Neutrophil (primary cell): Measurements from ENCODE around the gene SMKR1.

Source experiments
- H3K27ac ChIP-seq: fragments of 200-600 bp; sonication (generic); 2 replicates; pipeline ENCODE4 v1.5.1; 2016; ENCODE audit warnings: mild to moderate bottlenecking, moderate library complexity
- H3K27me3 ChIP-seq: fragments of 200-600 bp; sonication (generic); 2 replicates; pipeline ENCODE4 v1.6.0; 2016; ENCODE audit warnings: mild to moderate bottlenecking
- H3K36me3 ChIP-seq: fragments of 200-600 bp; sonication (generic); 2 replicates; pipeline ENCODE4 v1.5.1; 2017
- H3K4me1 ChIP-seq, 2 experiments: fragments of 200-600 bp in 1 of 2; sonication (generic) in 1 of 2; 1 replicate in 1 of 2; 2 replicates in 1 of 2; pipeline versions ENCODE4 v1.5.1 to v1.6.1; 2013 to 2016; ENCODE audit warnings: low read depth in 1 of 2, low read length in 1 of 2, mild to moderate bottlenecking in 1 of 2, moderate library complexity in 1 of 2; ENCODE audit not compliant: control insufficient read depth in 1 of 2, insufficient read depth in 1 of 2
- H3K4me3 ChIP-seq, 2 experiments: fragments of 200-600 bp in 1 of 2; sonication (generic) in 1 of 2; 1 replicate in 1 of 2; 2 replicates in 1 of 2; pipeline ENCODE4 v1.5.1; 2013 to 2016; ENCODE audit warnings: low read depth in 1 of 2, low read length in 1 of 2, mild to moderate bottlenecking in 1 of 2, moderate library complexity in 1 of 2
- H3K9me3 ChIP-seq: fragments of 200-600 bp; sonication (generic); 2 replicates; pipeline ENCODE4 v1.5.1; 2016
- TF ChIP-seq, protein P1 (sequence below): fragments of 200-600 bp; sonication (generic); IDR thresholded peaks from 2 replicates; pipeline ENCODE4 v1.5.1; 2016; ENCODE audit warnings: antibody characterized with exemption

Gene SMKR1

DNA sequence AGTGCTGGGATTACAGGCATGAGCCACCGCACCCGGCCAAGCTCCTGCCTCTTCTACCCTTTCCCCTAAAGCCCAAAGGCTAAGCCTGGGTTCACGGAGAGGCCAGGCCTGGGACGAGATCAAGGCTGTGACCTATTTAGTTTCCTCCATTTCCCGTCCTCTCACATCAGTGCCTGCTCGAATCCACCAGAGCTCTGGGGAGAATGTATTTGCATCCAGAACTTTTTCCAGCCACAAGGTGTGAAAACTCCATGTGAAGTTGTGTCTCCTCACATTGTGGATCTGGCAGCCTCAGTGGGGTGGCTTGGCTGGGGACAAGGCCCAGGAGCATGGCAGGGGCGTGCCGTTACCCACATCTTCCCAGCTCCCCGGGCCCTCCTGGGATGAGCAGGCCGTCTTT, 38.0 kb downstream of the SMKR1 start:
- Histone ChIP-seq H3K4me1 (no peaks in the 10 kb centered on the region), H3K36me3 (no peaks in the 10 kb centered on the region)
- TF ChIP-seq, protein P1, sequence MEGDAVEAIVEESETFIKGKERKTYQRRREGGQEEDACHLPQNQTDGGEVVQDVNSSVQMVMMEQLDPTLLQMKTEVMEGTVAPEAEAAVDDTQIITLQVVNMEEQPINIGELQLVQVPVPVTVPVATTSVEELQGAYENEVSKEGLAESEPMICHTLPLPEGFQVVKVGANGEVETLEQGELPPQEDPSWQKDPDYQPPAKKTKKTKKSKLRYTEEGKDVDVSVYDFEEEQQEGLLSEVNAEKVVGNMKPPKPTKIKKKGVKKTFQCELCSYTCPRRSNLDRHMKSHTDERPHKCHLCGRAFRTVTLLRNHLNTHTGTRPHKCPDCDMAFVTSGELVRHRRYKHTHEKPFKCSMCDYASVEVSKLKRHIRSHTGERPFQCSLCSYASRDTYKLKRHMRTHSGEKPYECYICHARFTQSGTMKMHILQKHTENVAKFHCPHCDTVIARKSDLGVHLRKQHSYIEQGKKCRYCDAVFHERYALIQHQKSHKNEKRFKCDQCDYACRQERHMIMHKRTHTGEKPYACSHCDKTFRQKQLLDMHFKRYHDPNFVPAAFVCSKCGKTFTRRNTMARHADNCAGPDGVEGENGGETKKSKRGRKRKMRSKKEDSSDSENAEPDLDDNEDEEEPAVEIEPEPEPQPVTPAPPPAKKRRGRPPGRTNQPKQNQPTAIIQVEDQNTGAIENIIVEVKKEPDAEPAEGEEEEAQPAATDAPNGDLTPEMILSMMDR: no peak

DNA sequence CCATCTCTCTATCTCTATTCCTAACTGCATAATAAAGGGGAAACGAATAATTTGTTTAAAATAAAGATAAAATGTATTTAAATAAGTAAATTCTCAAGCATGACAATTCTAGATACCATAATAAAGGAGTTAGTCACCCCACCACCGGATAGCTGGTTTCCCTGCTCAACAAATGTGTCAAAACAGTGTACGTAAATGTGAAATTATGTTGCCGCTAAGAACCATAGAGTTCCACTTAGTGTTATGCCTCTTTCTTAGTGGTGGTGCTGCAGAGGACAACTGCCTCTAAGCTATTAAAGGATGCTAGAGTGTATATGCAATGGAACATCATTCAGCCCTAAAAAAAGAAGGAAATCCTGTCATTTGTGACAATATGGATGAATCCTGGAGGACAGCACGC, 42.4 kb downstream of the SMKR1 start:
- H3K9me3 ChIP-seq: no peaks in the 10 kb centered on the region
- no peaks in the 10 kb centered on the region for H3K4me1 ChIP-seq
- H3K4me3 ChIP-seq: no peak overlapping the region
- no peak overlapping the region for H3K27ac ChIP-seq
- TF ChIP-seq, protein P1: no peak
- no peaks in the 10 kb centered on the region for H3K36me3 ChIP-seq
- H3K27me3 ChIP-seq: peaks cover 4% of the 10 kb centered on the region

More for the DNA sequence above, 38.0 kb downstream of the SMKR1 start:
- H3K27me3 ChIP-seq: peaks cover 4% of the 10 kb centered on the region
- H3K27ac ChIP-seq: no peak overlapping the region
- H3K4me3 ChIP-seq: no peak overlapping the region
- H3K9me3 ChIP-seq: no peaks in the 10 kb centered on the region

DNA sequence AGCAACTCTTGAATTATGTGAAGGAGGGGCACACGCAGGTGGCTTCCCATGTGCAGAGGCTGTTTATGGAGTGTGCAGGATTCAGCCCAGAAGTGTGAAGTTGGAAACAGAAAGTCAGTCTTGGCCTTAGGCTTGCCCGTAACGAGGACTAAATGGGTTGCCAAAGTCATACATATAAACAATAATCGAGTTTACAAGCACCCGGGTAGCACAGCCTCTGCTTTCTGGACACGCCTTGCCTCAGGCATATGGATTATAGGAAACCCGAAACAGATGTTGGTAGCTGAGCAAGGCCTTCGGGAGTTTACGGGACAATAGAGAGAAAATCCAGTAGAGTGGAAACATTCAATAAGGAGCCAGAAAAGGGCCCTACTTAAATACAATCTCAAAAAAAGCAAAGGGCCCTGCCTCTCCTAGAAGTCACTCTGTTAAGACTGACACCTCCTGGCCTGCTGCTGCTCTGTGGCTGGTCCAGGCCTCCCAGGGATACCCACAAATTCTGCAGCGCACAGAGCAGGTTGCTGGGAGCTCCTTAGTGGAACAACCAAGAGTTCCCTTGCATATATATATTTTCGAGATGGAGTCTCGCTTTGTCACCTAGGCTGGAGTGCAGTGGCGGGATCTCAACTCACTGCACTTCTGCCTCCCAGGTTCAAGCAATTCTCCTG, 48.5 kb downstream of the SMKR1 start:
- TF ChIP-seq, protein P1: no peak
- H3K4me3 ChIP-seq: no peak overlapping the region
- peaks cover 0 to 4% of the 10 kb centered on the region in 2 experiments for H3K4me1 ChIP-seq
- no peak overlapping the region for H3K27ac ChIP-seq
- no peaks in the 10 kb centered on the region for H3K9me3 ChIP-seq
- peaks cover 12% of the 10 kb centered on the region for H3K27me3 ChIP-seq
- H3K36me3 ChIP-seq: no peaks in the 10 kb centered on the region

DNA sequence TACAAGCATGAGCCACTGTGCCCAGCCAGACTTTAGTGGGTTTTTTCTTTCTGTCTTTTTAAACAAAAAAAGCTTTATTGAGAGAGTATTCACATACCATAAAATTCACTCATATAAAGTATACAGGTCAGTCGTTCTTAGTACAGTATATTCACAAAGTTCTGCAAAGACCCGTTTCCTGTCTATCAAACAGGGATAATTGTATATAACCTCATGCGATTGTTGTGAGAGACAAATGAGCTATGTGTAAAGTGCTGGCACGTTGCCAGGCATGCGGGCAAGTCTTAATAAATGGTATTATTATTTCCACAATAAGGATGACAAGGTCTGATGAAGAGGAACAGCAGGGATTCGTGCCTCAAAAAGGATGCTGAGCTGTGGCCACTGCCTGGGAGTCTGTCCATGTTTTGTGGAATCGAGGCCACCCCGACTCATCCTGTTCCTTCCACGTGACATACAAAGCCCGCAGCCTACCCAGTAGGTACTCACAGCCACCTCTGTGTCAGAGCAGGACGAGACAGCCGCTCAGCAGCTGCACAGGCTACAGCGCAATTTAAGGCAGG, 51.6 kb downstream of the SMKR1 start:
- H3K9me3 ChIP-seq: no peaks in the 10 kb centered on the region
- peaks cover 12% of the 10 kb centered on the region for H3K27me3 ChIP-seq
- H3K36me3 ChIP-seq: no peaks in the 10 kb centered on the region
- H3K4me3 ChIP-seq: no peak overlapping the region
- H3K4me1 ChIP-seq: peaks cover 0 to 4% of the 10 kb centered on the region in 2 experiments
- TF ChIP-seq, protein P1: no peak
- no peak overlapping the region for H3K27ac ChIP-seq

DNA sequence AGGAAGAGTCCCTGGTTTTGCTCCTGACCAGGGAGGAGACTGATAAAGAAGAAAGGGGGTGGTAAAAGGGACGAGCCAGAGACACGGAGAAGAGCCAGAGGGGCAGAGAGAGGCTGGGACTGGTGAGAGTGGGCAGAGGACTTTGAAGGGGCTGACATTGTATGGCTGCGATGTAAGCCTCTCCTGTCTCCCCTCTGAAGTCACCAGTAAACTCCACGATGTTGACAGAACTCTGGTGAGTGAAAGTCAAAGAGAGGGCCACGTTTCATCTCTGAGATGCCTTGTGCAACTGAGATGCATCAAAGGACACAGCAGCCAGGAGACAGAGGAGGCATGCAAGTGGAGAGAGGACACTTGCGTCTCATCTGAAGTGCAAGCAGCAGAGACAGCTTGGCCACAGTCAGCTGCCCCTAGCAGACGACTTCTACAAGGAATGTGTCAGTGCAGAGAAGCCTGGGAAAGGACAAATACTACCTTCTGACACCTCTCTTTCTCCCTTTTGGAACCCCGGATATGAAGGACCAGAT, 54.3 kb downstream of the SMKR1 start:
- peaks cover 14 to 19% of the 10 kb centered on the region in 2 experiments for H3K4me1 ChIP-seq
- H3K4me3 ChIP-seq: no peak overlapping the region
- TF ChIP-seq, protein P1: no peak
- H3K27me3 ChIP-seq: peaks cover 12% of the 10 kb centered on the region
- H3K9me3 ChIP-seq: no peaks in the 10 kb centered on the region
- no peak overlapping the region for H3K27ac ChIP-seq
- H3K36me3 ChIP-seq: no peaks in the 10 kb centered on the region
